HepG2 (cell line): Measurements from ENCODE around the gene MYH16. TPM values are rescaled to one million over a fixed set of nuclear protein-coding genes. Genes with fewer than 3 reads are reported as not detected.

Source experiments
- ATAC-seq: fragments of 200-7000 bp; cut with Tn5 transposase; 3 replicates; pipeline ENCODE4 v1.9.1; 2020; ENCODE audit warnings: mild to moderate bottlenecking, moderate library complexity
- BruUV-seq: library from RNA; stranded (reverse); fragments of 400-500 nt; replicated peaks from 2 replicates; lab custom pipeline; 2021; lab: Mats Ljungman, UMichigan
- CTCF ChIA-PET: fragments of 300-600 bp; formaldehyde crosslinking; extraction: SDS; loops from one replicate; lab custom pipeline; 2021; ENCODE audit warnings: low total read pairs, inconsistent platforms, low intra/inter-chr PET ratio; lab: Yijun Ruan, JAX
- POLR2A ChIA-PET: fragments of 350-600 bp; sonication (Branson Sonifier 250); formaldehyde crosslinking; loops from one replicate; lab custom pipeline; 2020; ENCODE audit warnings: antibody characterized with exemption, inconsistent platforms; lab: Yijun Ruan, JAX
- DNase-seq: peaks from one replicate; pipeline ENCODE4 v3.0.0-alpha.2; 2015; ENCODE audit warnings: low spot score
- FAIRE-seq: peaks from 3 replicates; lab custom pipeline; 2011; peaks lifted over from hg19 to GRCh38; lab: Jason Lieb, UNC
- H2AFZ ChIP-seq: one replicate; pipeline ENCODE4 v1.6.1; 2011; ENCODE audit warnings: low read length, inconsistent platforms
- H3K27ac ChIP-seq: fragments of 300-600 bp; 3 replicates; pipeline ENCODE4 v1.8.0; 2011; ENCODE audit warnings: mixed run types, mild to moderate bottlenecking, mixed read lengths, low read length, inconsistent platforms; ENCODE audit not compliant: insufficient read depth; ENCODE audit errors: extremely low read length
- H3K27me3 ChIP-seq, 2 experiments: fragments of 200-600 bp in 1 of 2; 2 replicates in 1 of 2; 3 replicates in 1 of 2; pipeline versions ENCODE4 v1.6.0 to v1.8.0; 2011; ENCODE audit warnings: low read length in 2 of 2, mild to moderate bottlenecking in 2 of 2, moderate library complexity in 2 of 2, inconsistent platforms in 1 of 2; ENCODE audit not compliant: insufficient read depth in 2 of 2, control insufficient read depth in 1 of 2
- H3K36me3 ChIP-seq, 2 experiments: fragments of 200-600 bp in 1 of 2; replicated peaks in 1 of 2; 2 replicates in 1 of 2; 3 replicates in 1 of 2; pipeline versions ENCODE4 v1.5.1 to v1.8.0; 2011; ENCODE audit warnings: low read length in 2 of 2, inconsistent platforms in 1 of 2; ENCODE audit not compliant: insufficient read depth in 2 of 2, control insufficient read depth in 1 of 2
- H3K4me1 ChIP-seq: 2 replicates; pipeline ENCODE4 v1.5.1; 2012; ENCODE audit warnings: low read length, inconsistent platforms; ENCODE audit not compliant: insufficient read depth
- H3K4me2 ChIP-seq: 2 replicates; pipeline ENCODE4 v1.6.0; 2011; ENCODE audit warnings: low read depth, low read length, inconsistent platforms
- H3K4me3 ChIP-seq, 3 experiments: fragments of 200-600 bp in 1 of 3; sonication (generic), shearing (Covaris generic) in 1 of 3; replicated peaks in 1 of 3; 2 replicates each; pipeline ENCODE4 v1.5.1; 2011 to 2016; ENCODE audit warnings: low read length in 3 of 3, inconsistent platforms in 2 of 3, low read depth in 2 of 3, mild to moderate bottlenecking in 2 of 3, control low read depth in 1 of 3, mixed read lengths in 1 of 3; ENCODE audit not compliant: insufficient read depth in 1 of 3
- H3K79me2 ChIP-seq: one replicate; pipeline ENCODE4 v1.6.1; 2011; ENCODE audit warnings: low read length, inconsistent platforms; ENCODE audit not compliant: insufficient read depth
- H3K9ac ChIP-seq: 2 replicates; pipeline ENCODE4 v1.6.0; 2011; ENCODE audit warnings: mild to moderate bottlenecking, low read depth, low read length, inconsistent platforms; ENCODE audit not compliant: insufficient read depth
- H3K9me3 ChIP-seq: 2 replicates; pipeline ENCODE4 v1.5.1; 2012; ENCODE audit warnings: mild to moderate bottlenecking, low read length
- H4K20me1 ChIP-seq: 2 replicates; pipeline ENCODE4 v1.6.0; 2011; ENCODE audit warnings: inconsistent platforms, mild to moderate bottlenecking, low read length, moderate library complexity; ENCODE audit not compliant: insufficient read depth
- AHR ChIP-seq: IDR thresholded peaks from 2 replicates; pipeline ENCODE4 v1.6.1; 2018; ENCODE audit warnings: missing genetic modification reagents, missing compliant biosample characterization
- ATAD3A ChIP-seq: sonication (generic); formaldehyde crosslinking; IDR thresholded peaks from 2 replicates; pipeline ENCODE4 v1.4.0; 2020; ENCODE audit warnings: missing genetic modification reagents
- CTCF ChIP-seq: sonication (generic); formaldehyde crosslinking; IDR thresholded peaks from 2 replicates; pipeline ENCODE4 v1.5.0; 2020; ENCODE audit warnings: mild to moderate bottlenecking, missing genetic modification reagents, moderate library complexity
- E2F2 ChIP-seq: sonication (generic); formaldehyde crosslinking; IDR thresholded peaks from 2 replicates; pipeline ENCODE4 v1.4.0; 2020; ENCODE audit warnings: missing genetic modification reagents, borderline replicate concordance
- ETV5 ChIP-seq: IDR thresholded peaks from 2 replicates; pipeline ENCODE4 v1.6.1; 2018; ENCODE audit warnings: missing biosample characterization, missing genetic modification reagents, inconsistent platforms, borderline replicate concordance
- FOXA3 ChIP-seq: IDR thresholded peaks from 2 replicates; pipeline ENCODE4 v1.6.1; 2016; ENCODE audit warnings: missing genetic modification reagents, missing compliant biosample characterization
- GLMP ChIP-seq: sonication (generic); formaldehyde crosslinking; IDR thresholded peaks from 2 replicates; pipeline ENCODE4 v1.9.0; 2021; ENCODE audit warnings: missing genetic modification reagents, mild to moderate bottlenecking, borderline replicate concordance
- IKZF5 ChIP-seq: IDR thresholded peaks from 2 replicates; pipeline ENCODE4 v1.6.1; 2018; ENCODE audit warnings: missing genetic modification reagents, mild to moderate bottlenecking, missing compliant biosample characterization
- POLR2AphosphoS2 ChIP-seq: IDR thresholded peaks from 2 replicates; pipeline ENCODE4 v1.6.1; 2011; ENCODE audit warnings: low read depth, low read length, improper control_type of control experiment
- ZFP36L1 ChIP-seq: sonication (generic); formaldehyde crosslinking; IDR thresholded peaks from 2 replicates; pipeline ENCODE4 v1.8.0; 2022; ENCODE audit warnings: mild to moderate bottlenecking, missing genetic modification reagents, moderate library complexity
- ZNF207 ChIP-seq: fragments of 450-650 bp; IDR thresholded peaks from 2 replicates; pipeline ENCODE4 v1.6.1; 2016; ENCODE audit warnings: antibody characterized with exemption, borderline replicate concordance
- ZNF276 ChIP-seq: sonication (generic); formaldehyde crosslinking; IDR thresholded peaks from 2 replicates; pipeline ENCODE4 v1.4.0; 2020; ENCODE audit warnings: mild to moderate bottlenecking, low read depth, missing genetic modification reagents
- ZNF30 ChIP-seq: sonication (generic); formaldehyde crosslinking; IDR thresholded peaks from 2 replicates; pipeline ENCODE4 v1.5.0; 2020; ENCODE audit warnings: mild to moderate bottlenecking, missing genetic modification reagents
- ZNF468 ChIP-seq: sonication (generic); formaldehyde crosslinking; IDR thresholded peaks from 2 replicates; pipeline ENCODE4 v1.8.0; 2022; ENCODE audit warnings: mild to moderate bottlenecking, moderate library complexity, missing genetic modification reagents
- ZNF614 ChIP-seq: IDR thresholded peaks from 2 replicates; pipeline ENCODE4 v1.6.1; 2018; ENCODE audit warnings: missing biosample characterization, missing genetic modification reagents, inconsistent platforms, borderline replicate concordance
- ZNF772 ChIP-seq: sonication (generic); formaldehyde crosslinking; IDR thresholded peaks from 2 replicates; pipeline ENCODE4 v1.5.0; 2020; ENCODE audit warnings: mild to moderate bottlenecking, missing genetic modification reagents
- WGBS: methylation state at CpG from one replicate; pipeline ENCODE4 v1.1.6; 2017; ENCODE audit warnings: low lambda C conversion rate; 5-methylcytosine and 5-hydroxymethylcytosine counted together
- in situ Hi-C: cut with HindIII; loops from 2 replicates; pipeline ENCODE4 v1.10.0; 2017; ENCODE audit warnings: low pct_unique_long_range_greater_than_20kb; ENCODE audit not compliant: extremely low pct_ligation_motif_present
- intact Hi-C: fragments of 100-400 bp; cut with micrococcal nuclease; formaldehyde crosslinking; loops from one replicate; pipeline ENCODE4 v1.10.0; 2022; ENCODE audit not compliant: unreplicated experiment
- polyA plus RNA-seq, 8 experiments: library from polyadenylated mRNA; depleted of rRNA in 3 of 8; stranded (reverse) in 7 of 8; unstranded in 1 of 8; fragments of >200 nt; fragmentation: Illumina TruSeq in 4 of 8; extraction: Trizol in 4 of 8; gene quantifications; 2 replicates each; pipeline versions ENCODE4 v1.2.1 to v1.2.3, GENCODE V29; 2011 to 2016; ENCODE audit warnings: low read depth in 4 of 8, missing spikeins in 1 of 8, mixed read lengths in 1 of 8; ENCODE audit not compliant: insufficient read depth in 1 of 8
- total RNA-seq, 5 experiments: library from RNA; depleted of rRNA; stranded (reverse); fragments of >200 nt; fragmentation: Illumina TruSeq; extraction: Trizol; gene quantifications; 2 replicates each; pipeline ENCODE4 v1.2.3, GENCODE V29; 2016; ENCODE audit warnings: low read depth in 1 of 5

The MYH16 gene
- total and polyA plus RNA-seq, 2 of the 13 experiments (the other 11 are each of a cell fraction or from before 2014, with no cell fraction given): 0.05 to 0.15 TPM

- Histone ChIP-seq H3K9me3 (no peaks in the 10 kb centered on the region; the same call in 1 of the 2 replicates), H3K36me3 (no peaks in the 10 kb centered on the region), H3K4me3 (no peak overlapping the region), H3K9ac (peak overlapping the region; percentile 27; the same call in 1 of the 2 replicates), H2AFZ (peak overlapping the region; percentile 64), H3K27me3 (no peaks in the 10 kb centered on the region), H4K20me1 (no peaks in the 10 kb centered on the region), H3K79me2 (no peaks in the 10 kb centered on the region), H3K27ac (no peak overlapping the region), H3K4me1 (peaks cover 13% of the 10 kb centered on the region), H3K4me2 (peak overlapping the region; percentile 36)
- intact Hi-C loops (loop anchor here (1.0 to 5.0 kb wide), 3 partner anchors 38 to 272 kb away; partner anchors contain the start of gene SMURF1), in situ Hi-C loops (loop anchor here (5.0 kb wide), 1 partner anchor 270 kb away; no protein-coding TSS in a partner anchor)
- FAIRE-seq (peak; percentile 87), DNase-seq (peak; percentile 68), ATAC-seq (peak; percentile 84)
- 32% methylated on average over 14 of the region's 16 CpGs for WGBS
- BruUV-seq: no TSS peak
- ChIA-PET CTCF (interaction anchor here (1.4 to 2.3 kb wide), 2 partner anchors 38 to 272 kb away, joined by 9 to 29 read pairs; no protein-coding TSS in a partner anchor), POLR2A (no interaction called here)
- TF ChIP-seq ZNF772 (CRISPR knock-in tag) (no peak), ZNF276 (CRISPR knock-in tag) (no peak), ZFP36L1 (CRISPR knock-in tag) (no peak), ATAD3A (CRISPR knock-in tag) (no peak), POLR2AphosphoS2 (no peak), AHR (0 out of 2 replicates have a peak, but pooled peaks have one; percentile 54), CTCF (CRISPR knock-in tag) (peak; percentile 86), ETV5 (no peak), ZNF30 (CRISPR knock-in tag) (no peak), IKZF5 (CRISPR knock-in tag) (0 out of 2 replicates have a peak, but pooled peaks have one; percentile 35), E2F2 (CRISPR knock-in tag) (no peak), ZNF614 (CRISPR knock-in tag) (no peak), FOXA3 (CRISPR knock-in tag) (peak; percentile 52), ZNF468 (CRISPR knock-in tag) (no peak), GLMP (CRISPR knock-in tag) (no peak), ZNF207 (no peak)
Observed at GRCh38 chr7:99312316-99313203, 39.9 kb downstream of the MYH16 start.
